GM06990 (cell line): ENCODE data around the gene POLR2H.

Experiments
- DNase-seq: peaks from one replicate; pipeline ENCODE4 v3.0.0-alpha.2; 2011; ENCODE audit not compliant: insufficient read length; ENCODE audit errors: extremely low read depth
- H3K27me3 ChIP-seq: replicated peaks from 2 replicates; pipeline ENCODE4 v1.6.0; 2011; ENCODE audit warnings: low read length; ENCODE audit not compliant: control insufficient read depth, insufficient read depth
- H3K36me3 ChIP-seq: 2 replicates; pipeline ENCODE4 v1.5.1; 2011; ENCODE audit warnings: low read length; ENCODE audit not compliant: control insufficient read depth, insufficient read depth
- H3K4me3 ChIP-seq: replicated peaks from 2 replicates; pipeline ENCODE4 v1.5.1; 2011; ENCODE audit warnings: low read depth, mild to moderate bottlenecking, control low read depth, low read length
- CTCF ChIP-seq: IDR thresholded peaks from 2 replicates; pipeline ENCODE4 v1.5.1; 2011; ENCODE audit warnings: low read length, control low read depth, mild to moderate bottlenecking, inconsistent platforms; ENCODE audit not compliant: insufficient read depth, poor library complexity, severe bottlenecking

POLR2H gene

GRCh38 chr3:184382326-184383032, 21.0 kb downstream of the POLR2H start:
- DNase-seq = no peak
- no peak for TF ChIP-seq CTCF
- Histone ChIP-seq H3K4me3 (no peak overlapping the region), H3K36me3 (no peaks in the 10 kb centered on the region), H3K27me3 (peaks cover 3% of the 10 kb centered on the region)

GRCh38 chr3:184383033-184383740, 21.7 kb downstream of the POLR2H start:
- no peaks in the 10 kb centered on the region for H3K36me3 ChIP-seq
- DNase-seq = no peak
- no peak for TF ChIP-seq CTCF
- H3K4me3 ChIP-seq = no peak overlapping the region
- H3K27me3 ChIP-seq = peaks cover 3% of the 10 kb centered on the region

GRCh38 chr3:184384342-184384741, 22.8 kb downstream of the POLR2H start:
- Histone ChIP-seq H3K4me3 (no peak overlapping the region), H3K27me3 (peaks cover 3% of the 10 kb centered on the region), H3K36me3 (no peaks in the 10 kb centered on the region)
- no peak for DNase-seq
- no peak for TF ChIP-seq CTCF

GRCh38 chr3:184384856-184385422, 23.4 kb downstream of the POLR2H start:
- Histone ChIP-seq H3K36me3 (no peaks in the 10 kb centered on the region), H3K4me3 (no peak overlapping the region), H3K27me3 (peaks cover 3% of the 10 kb centered on the region)
- TF ChIP-seq CTCF = no peak
- no peak for DNase-seq

GRCh38 chr3:184386047-184386806, 24.7 kb downstream of the POLR2H start:
- no peak for TF ChIP-seq CTCF
- DNase-seq = no peak
- Histone ChIP-seq H3K27me3 (peaks cover 3% of the 10 kb centered on the region), H3K4me3 (no peak overlapping the region), H3K36me3 (no peaks in the 10 kb centered on the region)
